SK-N-SH treated with all-trans-retinoic acid at 6 μM for 48 hours (cell line): ENCODE results near the gene SMIM29.

Experiments used
- ARNTL ChIP-seq: fragments of 450-650 bp; formaldehyde crosslinking; IDR thresholded peaks from 2 replicates; pipeline ENCODE4 v1.5.0; 2020; ENCODE audit warnings: low read depth, mild to moderate bottlenecking, moderate library complexity, borderline replicate concordance
- BACH2 ChIP-seq: fragments of 250-450 bp; sonication (Bioruptor Pico); IDR thresholded peaks from 2 replicates; pipeline ENCODE4 v1.9.0; 2021; ENCODE audit warnings: mild to moderate bottlenecking, borderline replicate concordance
- GLIS3 ChIP-seq: fragments of 250-450 bp; sonication (Bioruptor Pico); IDR thresholded peaks from 2 replicates; pipeline ENCODE4 v1.5.0; 2020; ENCODE audit warnings: mild to moderate bottlenecking, moderate library complexity
- PPARA ChIP-seq: fragments of 250-450 bp; sonication (Bioruptor Pico); IDR thresholded peaks from 2 replicates; pipeline ENCODE4 v1.5.0; 2020; ENCODE audit warnings: mild to moderate bottlenecking, borderline replicate concordance
- SNAI2 ChIP-seq: fragments of 250-450 bp; sonication (Bioruptor Pico); IDR thresholded peaks from 2 replicates; pipeline ENCODE4 v1.5.0; 2020; ENCODE audit warnings: mild to moderate bottlenecking, moderate library complexity
- TOX ChIP-seq: fragments of 250-450 bp; sonication (Bioruptor Pico); IDR thresholded peaks from 2 replicates; pipeline ENCODE4 v1.8.0; 2021; ENCODE audit warnings: mild to moderate bottlenecking, moderate library complexity, borderline replicate concordance
- TF ChIP-seq, protein P1 (sequence below): fragments of 250-450 bp; sonication (Bioruptor Pico); IDR thresholded peaks from 2 replicates; pipeline ENCODE4 v1.5.0; 2020; ENCODE audit warnings: mild to moderate bottlenecking, moderate library complexity
- TF ChIP-seq, protein P2 (sequence below): fragments of 250-450 bp; sonication (Bioruptor Pico); IDR thresholded peaks from 2 replicates; pipeline ENCODE4 v1.8.0; 2020; ENCODE audit warnings: mild to moderate bottlenecking, moderate library complexity, borderline replicate concordance
- TF ChIP-seq, protein P3 (sequence below): fragments of 250-450 bp; sonication (Bioruptor Pico); IDR thresholded peaks from 2 replicates; pipeline ENCODE4 v1.8.0; 2021; ENCODE audit warnings: low read depth, mild to moderate bottlenecking, moderate library complexity, borderline replicate concordance
- TF ChIP-seq, protein P4 (sequence below): fragments of 250-450 bp; sonication (Bioruptor Pico); IDR thresholded peaks from 2 replicates; pipeline ENCODE4 v1.5.1; 2021; ENCODE audit warnings: mild to moderate bottlenecking, moderate library complexity

DNA sequence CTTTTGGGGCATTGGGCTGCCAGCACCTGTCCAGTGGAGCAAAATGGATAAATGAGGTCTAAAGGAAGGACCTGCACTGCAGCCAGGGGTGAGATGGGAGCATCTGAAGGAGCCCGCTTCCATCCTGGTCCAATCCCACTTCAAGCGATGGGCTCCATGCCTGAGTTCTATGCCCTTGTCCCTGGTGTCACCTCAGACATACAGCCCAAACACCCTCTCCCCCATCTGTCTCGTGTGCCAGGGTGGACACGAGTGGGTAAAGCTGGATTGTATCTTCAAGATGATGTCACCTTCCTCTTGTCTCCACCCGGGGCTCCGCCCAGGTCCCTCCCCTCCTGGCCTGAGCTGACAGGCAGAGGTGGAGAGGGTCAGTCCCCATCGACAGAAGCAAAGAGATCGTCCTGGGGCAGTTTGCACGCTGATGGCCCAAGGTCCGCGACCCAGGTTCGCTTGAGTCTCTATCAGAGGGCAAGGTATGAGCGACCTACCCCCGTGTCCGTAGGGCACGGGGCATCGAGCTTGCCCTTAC lies 544 bp downstream of the SMIM29 start:
- TF ChIP-seq GLIS3 (CRISPR knock-in tag) = no peak
- TF ChIP-seq PPARA (CRISPR knock-in tag) = no peak
- TF ChIP-seq, protein P1, sequence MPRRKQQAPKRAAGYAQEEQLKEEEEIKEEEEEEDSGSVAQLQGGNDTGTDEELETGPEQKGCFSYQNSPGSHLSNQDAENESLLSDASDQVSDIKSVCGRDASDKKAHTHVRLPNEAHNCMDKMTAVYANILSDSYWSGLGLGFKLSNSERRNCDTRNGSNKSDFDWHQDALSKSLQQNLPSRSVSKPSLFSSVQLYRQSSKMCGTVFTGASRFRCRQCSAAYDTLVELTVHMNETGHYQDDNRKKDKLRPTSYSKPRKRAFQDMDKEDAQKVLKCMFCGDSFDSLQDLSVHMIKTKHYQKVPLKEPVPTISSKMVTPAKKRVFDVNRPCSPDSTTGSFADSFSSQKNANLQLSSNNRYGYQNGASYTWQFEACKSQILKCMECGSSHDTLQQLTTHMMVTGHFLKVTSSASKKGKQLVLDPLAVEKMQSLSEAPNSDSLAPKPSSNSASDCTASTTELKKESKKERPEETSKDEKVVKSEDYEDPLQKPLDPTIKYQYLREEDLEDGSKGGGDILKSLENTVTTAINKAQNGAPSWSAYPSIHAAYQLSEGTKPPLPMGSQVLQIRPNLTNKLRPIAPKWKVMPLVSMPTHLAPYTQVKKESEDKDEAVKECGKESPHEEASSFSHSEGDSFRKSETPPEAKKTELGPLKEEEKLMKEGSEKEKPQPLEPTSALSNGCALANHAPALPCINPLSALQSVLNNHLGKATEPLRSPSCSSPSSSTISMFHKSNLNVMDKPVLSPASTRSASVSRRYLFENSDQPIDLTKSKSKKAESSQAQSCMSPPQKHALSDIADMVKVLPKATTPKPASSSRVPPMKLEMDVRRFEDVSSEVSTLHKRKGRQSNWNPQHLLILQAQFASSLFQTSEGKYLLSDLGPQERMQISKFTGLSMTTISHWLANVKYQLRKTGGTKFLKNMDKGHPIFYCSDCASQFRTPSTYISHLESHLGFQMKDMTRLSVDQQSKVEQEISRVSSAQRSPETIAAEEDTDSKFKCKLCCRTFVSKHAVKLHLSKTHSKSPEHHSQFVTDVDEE (CRISPR knock-in tag) = no peak
- TF ChIP-seq, protein P2, sequence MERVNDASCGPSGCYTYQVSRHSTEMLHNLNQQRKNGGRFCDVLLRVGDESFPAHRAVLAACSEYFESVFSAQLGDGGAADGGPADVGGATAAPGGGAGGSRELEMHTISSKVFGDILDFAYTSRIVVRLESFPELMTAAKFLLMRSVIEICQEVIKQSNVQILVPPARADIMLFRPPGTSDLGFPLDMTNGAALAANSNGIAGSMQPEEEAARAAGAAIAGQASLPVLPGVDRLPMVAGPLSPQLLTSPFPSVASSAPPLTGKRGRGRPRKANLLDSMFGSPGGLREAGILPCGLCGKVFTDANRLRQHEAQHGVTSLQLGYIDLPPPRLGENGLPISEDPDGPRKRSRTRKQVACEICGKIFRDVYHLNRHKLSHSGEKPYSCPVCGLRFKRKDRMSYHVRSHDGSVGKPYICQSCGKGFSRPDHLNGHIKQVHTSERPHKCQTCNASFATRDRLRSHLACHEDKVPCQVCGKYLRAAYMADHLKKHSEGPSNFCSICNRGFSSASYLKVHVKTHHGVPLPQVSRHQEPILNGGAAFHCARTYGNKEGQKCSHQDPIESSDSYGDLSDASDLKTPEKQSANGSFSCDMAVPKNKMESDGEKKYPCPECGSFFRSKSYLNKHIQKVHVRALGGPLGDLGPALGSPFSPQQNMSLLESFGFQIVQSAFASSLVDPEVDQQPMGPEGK (CRISPR knock-in tag) = no peak
- TF ChIP-seq, protein P3, sequence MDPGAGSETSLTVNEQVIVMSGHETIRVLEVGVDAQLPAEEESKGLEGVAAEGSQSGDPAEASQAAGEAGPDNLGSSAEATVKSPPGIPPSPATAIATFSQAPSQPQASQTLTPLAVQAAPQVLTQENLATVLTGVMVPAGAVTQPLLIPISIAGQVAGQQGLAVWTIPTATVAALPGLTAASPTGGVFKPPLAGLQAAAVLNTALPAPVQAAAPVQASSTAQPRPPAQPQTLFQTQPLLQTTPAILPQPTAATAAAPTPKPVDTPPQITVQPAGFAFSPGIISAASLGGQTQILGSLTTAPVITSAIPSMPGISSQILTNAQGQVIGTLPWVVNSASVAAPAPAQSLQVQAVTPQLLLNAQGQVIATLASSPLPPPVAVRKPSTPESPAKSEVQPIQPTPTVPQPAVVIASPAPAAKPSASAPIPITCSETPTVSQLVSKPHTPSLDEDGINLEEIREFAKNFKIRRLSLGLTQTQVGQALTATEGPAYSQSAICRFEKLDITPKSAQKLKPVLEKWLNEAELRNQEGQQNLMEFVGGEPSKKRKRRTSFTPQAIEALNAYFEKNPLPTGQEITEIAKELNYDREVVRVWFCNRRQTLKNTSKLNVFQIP = no peak
- TF ChIP-seq TOX (CRISPR knock-in tag) = no peak
- no peak for TF ChIP-seq ARNTL (CRISPR knock-in tag)
- TF ChIP-seq BACH2 = no peak
- TF ChIP-seq, protein P4, sequence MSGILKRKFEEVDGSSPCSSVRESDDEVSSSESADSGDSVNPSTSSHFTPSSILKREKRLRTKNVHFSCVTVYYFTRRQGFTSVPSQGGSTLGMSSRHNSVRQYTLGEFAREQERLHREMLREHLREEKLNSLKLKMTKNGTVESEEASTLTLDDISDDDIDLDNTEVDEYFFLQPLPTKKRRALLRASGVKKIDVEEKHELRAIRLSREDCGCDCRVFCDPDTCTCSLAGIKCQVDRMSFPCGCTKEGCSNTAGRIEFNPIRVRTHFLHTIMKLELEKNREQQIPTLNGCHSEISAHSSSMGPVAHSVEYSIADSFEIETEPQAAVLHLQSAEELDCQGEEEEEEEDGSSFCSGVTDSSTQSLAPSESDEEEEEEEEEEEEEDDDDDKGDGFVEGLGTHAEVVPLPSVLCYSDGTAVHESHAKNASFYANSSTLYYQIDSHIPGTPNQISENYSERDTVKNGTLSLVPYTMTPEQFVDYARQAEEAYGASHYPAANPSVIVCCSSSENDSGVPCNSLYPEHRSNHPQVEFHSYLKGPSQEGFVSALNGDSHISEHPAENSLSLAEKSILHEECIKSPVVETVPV (CRISPR knock-in tag) = no peak
- no peak for TF ChIP-seq SNAI2
